Measurements from ENCODE around the gene NUP54. TPM values are rescaled to one million over a fixed set of nuclear protein-coding genes. Genes with fewer than 3 reads are reported as not detected.
A peak's percentile ranks its signal among the peaks of the same experiment; 100 is the strongest.

NUP54 gene
- total and polyA plus RNA-seq, 8 donors, result 9.3 to 87.6 (median 17.9) TPM

- DNase-seq, result peak; percentile 74 to 91
- WGBS, 5 donors, result 0 to 3% (median 0%) methylated on average over 2 of the region's 2 CpGs
- intact Hi-C loops (cut with DNase I; ENCODE audit: low total_unique reads), result loop anchor here (5.0 kb wide), 1 partner anchor 75 kb away; the partner anchor contains the start of gene SDAD1
- no peak overlapping the region for H3K27ac ChIP-seq
- TF ChIP-seq EP300 (IDR thresholded peaks at IDR 0.05) (no peak), POLR2A (IDR thresholded peaks at IDR 0.05) (no peak), CTCF (IDR thresholded peaks at IDR 0.05) (peak in 5 of 7 experiments; percentile 68 to 82 (median 68))
- H3K4me1 ChIP-seq, result no peaks in the 10 kb centered on the region
- no peaks in the 10 kb centered on the region for H3K36me3 ChIP-seq
- H3K27me3 ChIP-seq, result no peaks in the 10 kb centered on the region
- H3K4me3 ChIP-seq, result no peak overlapping the region
- no peaks in the 10 kb centered on the region for H3K9me3 ChIP-seq
Observed at GRCh38 chr4:76067652-76068286, 80.4 kb downstream of the NUP54 start.

- no peak for DNase-seq
Observed at GRCh38 chr4:76066546-76066945, 81.7 kb downstream of the NUP54 start.

More at GRCh38 chr4:76066546-76066945, 81.7 kb downstream of the NUP54 start:
- H3K36me3 ChIP-seq, result no peaks in the 10 kb centered on the region
- no peaks in the 10 kb centered on the region for H3K27me3 ChIP-seq
- TF ChIP-seq POLR2A (IDR thresholded peaks at IDR 0.05), result no peak
- no peak for TF ChIP-seq EP300 (IDR thresholded peaks at IDR 0.05)
- no peak for TF ChIP-seq CTCF (IDR thresholded peaks at IDR 0.05)
- no peak for TF ChIP-seq POLR2AphosphoS5 (IDR thresholded peaks at IDR 0.05)
- intact Hi-C loops (cut with DNase I; ENCODE audit: low total_unique reads), result loop anchor here (5.0 kb wide), 1 partner anchor 74 kb away; the partner anchor contains the start of gene SDAD1
- no peaks in the 10 kb centered on the region for H3K9me3 ChIP-seq
- WGBS, 5 donors, result 67 to 79% (median 72%) methylated on average over 3 of the region's 3 CpGs
- H3K4me1 ChIP-seq, result no peaks in the 10 kb centered on the region
- no peak overlapping the region for H3K27ac ChIP-seq
- H3K4me3 ChIP-seq, result no peak overlapping the region

Other genes with a start within 250 kb of the NUP54 start
- gene PPEF2, start 245.9 kb downstream of the NUP54 start, total RNA-seq, result not detected
- not detected for gene PPEF2, start 245.9 kb downstream of the NUP54 start, polyA plus RNA-seq
- gene NAAA, start 207.4 kb downstream of the NUP54 start, total RNA-seq, result 10 to 100 TPM in 3 of 5 donors, 1 to 10 TPM in 1, under 1 TPM in 1; 0.58 to 42.5 (median 20.2) TPM
- 10 to 100 TPM in 1 of 3 donors, 1 to 10 TPM in 2; 7.1 to 12.8 (median 8.3) TPM for gene NAAA, start 207.4 kb downstream of the NUP54 start, polyA plus RNA-seq
- gene SDAD1, start 157.5 kb downstream of the NUP54 start, total RNA-seq, result 10 to 100 TPM; 14.6 to 42.7 (median 33.0) TPM
- 10 to 100 TPM; 10.7 to 17.3 (median 14.4) TPM for gene SDAD1, start 157.5 kb downstream of the NUP54 start, polyA plus RNA-seq
- 1 to 10 TPM in 2 of 5 donors, under 1 TPM in 1, not detected in 2; 0.37 to 4.3 (median 1.2) TPM for gene CXCL9, start 140.9 kb downstream of the NUP54 start, total RNA-seq
- 1 to 10 TPM in 1 of 3 donors, under 1 TPM in 2; 0.25 to 4.0 (median 0.46) TPM for gene CXCL9, start 140.9 kb downstream of the NUP54 start, polyA plus RNA-seq
- gene CXCL10, start 124.9 kb downstream of the NUP54 start, total RNA-seq, result under 1 TPM in 1 of 5 donors, not detected in 4; 0.92 TPM
- gene CXCL10, start 124.9 kb downstream of the NUP54 start, polyA plus RNA-seq, result 10 to 100 TPM in 1 of 3 donors, 1 to 10 TPM in 2; 1.3 to 25.6 (median 4.1) TPM
- gene CXCL11, start 112.3 kb downstream of the NUP54 start, total RNA-seq, result 1 to 10 TPM in 1 of 5 donors, under 1 TPM in 1, not detected in 3; 0.43 to 1.3 TPM
- gene CXCL11, start 112.3 kb downstream of the NUP54 start, polyA plus RNA-seq, result 1 to 10 TPM in 1 of 3 donors, under 1 TPM in 1, not detected in 1; 0.19 to 3.4 TPM
- 10 to 100 TPM in 1 of 5 donors, under 1 TPM in 2, not detected in 2; 0.45 to 26.3 (median 0.55) TPM for gene ART3, start 73.7 kb downstream of the NUP54 start, total RNA-seq
- under 1 TPM in 2 of 3 donors, not detected in 1; 0.46 to 0.90 TPM for gene ART3, start 73.7 kb downstream of the NUP54 start, polyA plus RNA-seq
- gene SCARB2, start 65.4 kb upstream of the NUP54 start, total RNA-seq, result 100 to 1,000 TPM in 3 of 5 donors, 10 to 100 TPM in 2; 84.0 to 293 (median 161) TPM
- gene SCARB2, start 65.4 kb upstream of the NUP54 start, polyA plus RNA-seq, result 10 to 100 TPM; 30.4 to 55.3 (median 42.7) TPM
- 1 to 10 TPM in 3 of 5 donors, under 1 TPM in 1, not detected in 1; under 0.01 to 9.5 (median 5.6) TPM for gene FAM47E, start 103.3 kb upstream of the NUP54 start, total RNA-seq
- 10 to 100 TPM in 1 of 3 donors, 1 to 10 TPM in 2; 6.2 to 10.8 (median 6.5) TPM for gene FAM47E, start 103.3 kb upstream of the NUP54 start, polyA plus RNA-seq
- gene STBD1, start 158.3 kb upstream of the NUP54 start, total RNA-seq, result 10 to 100 TPM in 1 of 5 donors, 1 to 10 TPM in 2, under 1 TPM in 1, not detected in 1; 0.89 to 29.3 (median 7.3) TPM
- 1 to 10 TPM; 2.5 to 4.1 (median 3.4) TPM for gene STBD1, start 158.3 kb upstream of the NUP54 start, polyA plus RNA-seq